ENCODE results near the gene METRN.

Gene METRN

GRCh38 chr16:711084-711483 is 3.8 kb upstream of the METRN start:
- DNase-seq: no peak

GRCh38 chr16:711548-712320 is 3.2 kb upstream of the METRN start:
- peak in 1 of 2 experiments; percentile 64 for DNase-seq

GRCh38 chr16:712740-713250 is 2.1 kb upstream of the METRN start:
- DNase-seq: peak; percentile 33 to 38

GRCh38 chr16:714079-714478 is 839 bp upstream of the METRN start:
- no peak for DNase-seq

- peak in 1 of 2 experiments; percentile 48 for DNase-seq
Measured at GRCh38 chr16:715477-716199, 720 bp downstream of the METRN start.

GRCh38 chr16:716200-716568 is 1.3 kb downstream of the METRN start:
- DNase-seq: no peak

- no peak for DNase-seq
Measured at GRCh38 chr16:716768-717325, 1.9 kb downstream of the METRN start.

GRCh38 chr16:717450-718245 is 2.7 kb downstream of the METRN start:
- no peak for DNase-seq

- no peak for DNase-seq
Measured at GRCh38 chr16:718389-718788, 3.5 kb downstream of the METRN start.

GRCh38 chr16:718922-719321 is 4.0 kb downstream of the METRN start:
- no peak for DNase-seq

GRCh38 chr16:719815-720446 is 5.0 kb downstream of the METRN start:
- no peak for DNase-seq

GRCh38 chr16:720447-720989 is 5.6 kb downstream of the METRN start:
- peak; percentile 28 to 41 for DNase-seq

GRCh38 chr16:720990-721764 is 6.3 kb downstream of the METRN start, which contains the start of gene ANTKMT:
Gene ANTKMT (plus strand): TSS chr16:721146. CDS start chr16:721275, 129 bp downstream.
- DNase-seq: peak; percentile 65 to 93

- no peak for DNase-seq
Measured at GRCh38 chr16:721765-722540, 7.0 kb downstream of the METRN start.

- DNase-seq: no peak
Measured at GRCh38 chr16:722835-723633, 8.1 kb downstream of the METRN start.

- no peak for DNase-seq
Measured at GRCh38 chr16:723695-724094, 8.8 kb downstream of the METRN start.

- no peak for DNase-seq
Measured at GRCh38 chr16:724188-725040, 9.5 kb downstream of the METRN start.

GRCh38 chr16:725041-725376 is 10.1 kb downstream of the METRN start:
- no peak for DNase-seq

All from NCI-H526 (cell line).